H9 (cell line): ENCODE measurements around the gene NEK11. TPM values are rescaled to one million over a fixed set of nuclear protein-coding genes. Genes with fewer than 3 reads are reported as not detected.

Experiments
- DNase-seq: peaks from one replicate; pipeline ENCODE4 v3.0.0-alpha.2; 2017
- H2AFZ ChIP-seq: one replicate; pipeline ENCODE4 v1.6.1; 2013; ENCODE audit warnings: mild to moderate bottlenecking, low read length, control low read depth, moderate library complexity
- H2AK5ac ChIP-seq: 2 replicates; pipeline ENCODE4 v1.6.1; 2013; ENCODE audit warnings: low read length, control low read depth, mixed read lengths; ENCODE audit not compliant: insufficient read length
- H2BK120ac ChIP-seq: one replicate; pipeline ENCODE4 v1.6.1; 2013; ENCODE audit warnings: low read depth, mild to moderate bottlenecking, low read length, control low read depth, inconsistent platforms; ENCODE audit not compliant: poor library complexity, severe bottlenecking
- H2BK12ac ChIP-seq: 2 replicates; pipeline ENCODE4 v1.6.1; 2013; ENCODE audit warnings: low read length, control low read depth, mixed read lengths, low read depth; ENCODE audit not compliant: insufficient read length
- H2BK15ac ChIP-seq: 2 replicates; pipeline ENCODE4 v1.6.1; 2013; ENCODE audit warnings: low read depth, low read length, control low read depth
- H2BK20ac ChIP-seq: one replicate; pipeline ENCODE4 v1.6.1; 2013; ENCODE audit warnings: low read depth, mild to moderate bottlenecking, low read length, control low read depth, inconsistent platforms; ENCODE audit not compliant: poor library complexity, severe bottlenecking
- H2BK5ac ChIP-seq: 2 replicates; pipeline ENCODE4 v1.6.1; 2013; ENCODE audit warnings: low read length, control low read depth, mixed read lengths; ENCODE audit not compliant: insufficient read length
- H3K14ac ChIP-seq: 2 replicates; pipeline ENCODE4 v1.6.1; 2013; ENCODE audit warnings: low read length, control low read depth; ENCODE audit not compliant: insufficient read depth
- H3K18ac ChIP-seq: 2 replicates; pipeline ENCODE4 v1.6.1; 2013; ENCODE audit warnings: low read depth, mild to moderate bottlenecking, mixed read lengths, low read length, control low read depth; ENCODE audit not compliant: insufficient read length
- H3K23ac ChIP-seq: 2 replicates; pipeline ENCODE4 v1.6.1; 2013; ENCODE audit warnings: low read length, control low read depth, mixed read lengths, low read depth; ENCODE audit not compliant: insufficient read length
- H3K23me2 ChIP-seq: 2 replicates; pipeline ENCODE4 v1.6.1; 2013; ENCODE audit warnings: low read depth, mild to moderate bottlenecking, mixed read lengths, low read length, control low read depth; ENCODE audit not compliant: insufficient read length, poor library complexity, severe bottlenecking
- H3K27ac ChIP-seq: 2 replicates; pipeline ENCODE4 v1.5.1; 2013; ENCODE audit warnings: low read length, control low read depth, mixed read lengths, low read depth; ENCODE audit not compliant: insufficient read length
- H3K27me3 ChIP-seq: 2 replicates; pipeline ENCODE4 v1.6.1; 2013; ENCODE audit warnings: low read length, control low read depth, inconsistent platforms; ENCODE audit not compliant: insufficient read depth
- H3K4ac ChIP-seq: 2 replicates; pipeline ENCODE4 v1.6.1; 2013; ENCODE audit warnings: low read depth, mild to moderate bottlenecking, control low read depth, inconsistent platforms, low read length, moderate library complexity
- H3K4me1 ChIP-seq: 2 replicates; pipeline ENCODE4 v1.6.1; 2013; ENCODE audit warnings: low read length, control low read depth, inconsistent platforms; ENCODE audit not compliant: insufficient read depth
- H3K4me2 ChIP-seq: 2 replicates; pipeline ENCODE4 v1.6.1; 2013; ENCODE audit warnings: low read length, control low read depth, mixed read lengths; ENCODE audit not compliant: insufficient read length, insufficient read depth
- H3K56ac ChIP-seq: 2 replicates; pipeline ENCODE4 v1.6.1; 2013; ENCODE audit warnings: low read depth, mild to moderate bottlenecking, mixed read lengths, low read length, control low read depth; ENCODE audit not compliant: insufficient read length
- H3K79me1 ChIP-seq: 2 replicates; pipeline ENCODE4 v1.6.1; 2013; ENCODE audit warnings: low read depth, mild to moderate bottlenecking, moderate library complexity, low read length, control low read depth, inconsistent platforms; ENCODE audit not compliant: insufficient read depth, poor library complexity, severe bottlenecking
- H3K79me2 ChIP-seq: 2 replicates; pipeline ENCODE4 v1.6.1; 2013; ENCODE audit warnings: low read length, control low read depth, inconsistent platforms; ENCODE audit not compliant: insufficient read depth
- H3K9ac ChIP-seq: 2 replicates; pipeline ENCODE4 v1.6.1; 2013; ENCODE audit warnings: low read length, control low read depth, mixed read lengths; ENCODE audit not compliant: insufficient read length; ENCODE audit errors: extremely low read depth
- H3K9me3 ChIP-seq: one replicate; pipeline ENCODE4 v1.6.1; 2013; ENCODE audit warnings: low read depth, low read length, inconsistent platforms; ENCODE audit not compliant: control insufficient read depth
- H3T11ph ChIP-seq: one replicate; pipeline ENCODE4 v1.6.1; 2013; ENCODE audit warnings: mild to moderate bottlenecking, low read length, control low read depth, inconsistent platforms
- H4K20me1 ChIP-seq: one replicate; pipeline ENCODE4 v1.6.1; 2013; ENCODE audit not compliant: control insufficient read depth, insufficient read length, insufficient read depth
- H4K5ac ChIP-seq: 2 replicates; pipeline ENCODE4 v1.6.1; 2013; ENCODE audit warnings: low read depth, mild to moderate bottlenecking, mixed read lengths, low read length, control low read depth; ENCODE audit not compliant: insufficient read length
- H4K8ac ChIP-seq: replicated peaks from 2 replicates; pipeline ENCODE4 v1.6.1; 2013; ENCODE audit warnings: low read length, control low read depth, mixed read lengths, low read depth; ENCODE audit not compliant: insufficient read length
- H4K91ac ChIP-seq: 2 replicates; pipeline ENCODE4 v1.6.1; 2013; ENCODE audit warnings: low read depth, mild to moderate bottlenecking, moderate library complexity, mixed read lengths, low read length, control low read depth; ENCODE audit not compliant: insufficient read length
- H3K27ac Mint-ChIP-seq, 3 experiments: 2 replicates in 2 of 3; 3 replicates in 1 of 3; pipeline ENCODE4 v1.8.0; 2020 to 2021; ENCODE audit warnings: mixed read lengths in 3 of 3, mild to moderate bottlenecking in 1 of 3, moderate library complexity in 1 of 3
- H3K27me3 Mint-ChIP-seq: 2 replicates; pipeline ENCODE4 v1.8.0; 2021; ENCODE audit warnings: low read depth, mild to moderate bottlenecking, moderate library complexity, mixed read lengths
- H3K36me3 Mint-ChIP-seq, 3 experiments: 2 replicates in 2 of 3; 3 replicates in 1 of 3; pipeline ENCODE4 v1.8.0; 2020 to 2021; ENCODE audit warnings: low read depth in 3 of 3, mixed read lengths in 3 of 3; ENCODE audit not compliant: insufficient read depth in 1 of 3
- H3K4me1 Mint-ChIP-seq, 2 experiments: 2 replicates each; pipeline ENCODE4 v1.8.0; 2020; ENCODE audit warnings: mixed read lengths in 2 of 2
- H3K4me3 Mint-ChIP-seq, 2 experiments: 2 replicates in 1 of 2; 3 replicates in 1 of 2; pipeline ENCODE4 v1.8.0; 2020 to 2021; ENCODE audit warnings: mild to moderate bottlenecking in 2 of 2, mixed read lengths in 2 of 2, moderate library complexity in 1 of 2
- H3K9me3 Mint-ChIP-seq, 2 experiments: 2 replicates in 1 of 2; 3 replicates in 1 of 2; pipeline ENCODE4 v1.8.0; 2020; ENCODE audit warnings: mild to moderate bottlenecking in 2 of 2, mixed read lengths in 2 of 2, moderate library complexity in 1 of 2
- CTCF ChIP-seq: fragments of 200-600 bp; sonication (generic); conservative IDR thresholded peaks from 3 replicates; pipeline ENCODE4 v1.8.0; 2021; ENCODE audit warnings: antibody characterized with exemption, mild to moderate bottlenecking
- WGBS: extraction: QIAGEN DNeasy Blood & Tissue Kit; methylation state at CpG from one replicate; pipeline ENCODE4 v1.1.7; 2013; ENCODE audit warnings: missing lambda C conversion rate, low lambda C conversion rate, mixed read lengths; ENCODE audit not compliant: insufficient read length; ENCODE audit errors: extremely low coverage; 5-methylcytosine and 5-hydroxymethylcytosine counted together
- total RNA-seq: library from RNA; stranded (reverse); gene quantifications from 2 replicates; pipeline ENCODE4 v1.2.1, GENCODE V29; 2021

Gene NEK11
- total RNA-seq, 1 experiment from 2014 or later, result 2.5 TPM

GRCh38 chr3:131004603-131005002 is 22.1 kb upstream of the NEK11 start:
- Histone ChIP-seq H2AK5ac (no peak overlapping the region), H3K27ac (no peak overlapping the region), H3K79me1 (no peaks in the 10 kb centered on the region), H4K5ac (no peak overlapping the region), H3T11ph (no peak overlapping the region), H3K23ac (no peak overlapping the region), H3K56ac (no peak overlapping the region), H3K18ac (no peak overlapping the region), H2AFZ (no peak overlapping the region), H2BK15ac (no peak overlapping the region), H3K9me3 (no peaks in the 10 kb centered on the region), H4K20me1 (no peaks in the 10 kb centered on the region), H3K79me2 (no peaks in the 10 kb centered on the region), H4K8ac (no peak overlapping the region), H2BK20ac (no peak overlapping the region), H3K4ac (no peak overlapping the region), H2BK120ac (no peak overlapping the region), H3K14ac (no peak overlapping the region), H2BK12ac (no peak overlapping the region), H3K9ac (no peak overlapping the region), H3K27me3 (no peaks in the 10 kb centered on the region), H4K91ac (no peak overlapping the region), H3K23me2 (no peaks in the 10 kb centered on the region), H3K4me1 (no peaks in the 10 kb centered on the region), H2BK5ac (no peak overlapping the region), H3K4me2 (no peak overlapping the region)
- no peak for TF ChIP-seq CTCF
- Mint-ChIP-seq H3K27me3 (no peaks in the 10 kb centered on the region), H3K27ac (peak overlapping the region; percentile 9 to 46 (median 31); a peak in 4 of 7 replicates), H3K36me3 (peaks cover 5 to 36% (median 25%) of the 10 kb centered on the region in 3 experiments), H3K9me3 (no peaks in the 10 kb centered on the region), H3K4me3 (no peak overlapping the region), H3K4me1 (no peaks in the 10 kb centered on the region)
- WGBS, result no CpG with 5 or more reads among the region's 1 CpG
- no peak for DNase-seq
